ENCODE measurements around the gene NCKAP5L.

Gene NCKAP5L

DNA sequence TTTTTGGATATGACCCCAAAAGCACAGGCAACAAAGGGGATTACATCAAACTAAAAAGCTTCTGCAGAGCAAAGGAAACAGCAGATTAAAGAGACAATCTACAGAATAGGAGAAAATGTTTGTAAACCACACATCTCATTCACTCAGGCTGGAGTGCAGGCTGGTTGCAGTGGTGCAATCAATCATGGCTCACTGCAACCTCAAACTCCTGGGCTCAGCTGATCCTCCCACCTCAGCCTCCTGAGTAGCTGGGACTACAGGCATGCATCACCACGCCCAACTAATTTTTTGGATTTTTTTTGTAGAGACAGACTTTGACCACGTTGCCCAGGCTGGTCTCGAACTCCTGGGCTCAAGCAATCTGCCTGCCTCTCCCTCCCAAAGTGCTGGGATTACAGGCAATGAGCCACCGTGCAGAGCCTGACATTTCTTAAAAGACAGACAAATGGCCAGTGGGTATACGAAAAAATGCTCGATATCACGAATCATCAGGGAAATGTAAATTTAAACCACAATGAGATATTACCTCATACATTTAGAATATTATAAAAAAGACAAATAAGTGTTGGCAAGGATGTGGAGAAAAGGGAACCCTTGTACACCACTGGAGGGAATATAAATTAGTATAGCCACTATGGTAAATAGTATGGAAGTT is 9.8 kb downstream of the NCKAP5L start:
- Histone ChIP-seq H3K4me3 (IDR thresholded peaks at IDR 0.05; ENCODE audit: insufficient read depth, low read depth, low read length) (no peak overlapping the region), H3K27ac (no peak overlapping the region), H3K4me2 (no peak overlapping the region), H3K9ac (no peak overlapping the region), H4K20me1 (ENCODE audit: insufficient read depth) (no peaks in the 10 kb centered on the region), H3K4me1 (ENCODE audit: low read depth, poor library complexity, severe bottlenecking) (no peaks in the 10 kb centered on the region), H3K27me3 (ENCODE audit: insufficient read depth, low read depth) (no peaks in the 10 kb centered on the region), H3K36me3 (ENCODE audit: insufficient read depth) (no peaks in the 10 kb centered on the region), H2AFZ (ENCODE audit: low read depth) (no peak overlapping the region), H3K79me2 (ENCODE audit: insufficient read depth, low read depth) (no peaks in the 10 kb centered on the region)
- TF ChIP-seq, protein P1, sequence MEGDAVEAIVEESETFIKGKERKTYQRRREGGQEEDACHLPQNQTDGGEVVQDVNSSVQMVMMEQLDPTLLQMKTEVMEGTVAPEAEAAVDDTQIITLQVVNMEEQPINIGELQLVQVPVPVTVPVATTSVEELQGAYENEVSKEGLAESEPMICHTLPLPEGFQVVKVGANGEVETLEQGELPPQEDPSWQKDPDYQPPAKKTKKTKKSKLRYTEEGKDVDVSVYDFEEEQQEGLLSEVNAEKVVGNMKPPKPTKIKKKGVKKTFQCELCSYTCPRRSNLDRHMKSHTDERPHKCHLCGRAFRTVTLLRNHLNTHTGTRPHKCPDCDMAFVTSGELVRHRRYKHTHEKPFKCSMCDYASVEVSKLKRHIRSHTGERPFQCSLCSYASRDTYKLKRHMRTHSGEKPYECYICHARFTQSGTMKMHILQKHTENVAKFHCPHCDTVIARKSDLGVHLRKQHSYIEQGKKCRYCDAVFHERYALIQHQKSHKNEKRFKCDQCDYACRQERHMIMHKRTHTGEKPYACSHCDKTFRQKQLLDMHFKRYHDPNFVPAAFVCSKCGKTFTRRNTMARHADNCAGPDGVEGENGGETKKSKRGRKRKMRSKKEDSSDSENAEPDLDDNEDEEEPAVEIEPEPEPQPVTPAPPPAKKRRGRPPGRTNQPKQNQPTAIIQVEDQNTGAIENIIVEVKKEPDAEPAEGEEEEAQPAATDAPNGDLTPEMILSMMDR (conservative IDR thresholded peaks at IDR 0.05; ENCODE audit: low read depth, low read length) = no peak

DNA sequence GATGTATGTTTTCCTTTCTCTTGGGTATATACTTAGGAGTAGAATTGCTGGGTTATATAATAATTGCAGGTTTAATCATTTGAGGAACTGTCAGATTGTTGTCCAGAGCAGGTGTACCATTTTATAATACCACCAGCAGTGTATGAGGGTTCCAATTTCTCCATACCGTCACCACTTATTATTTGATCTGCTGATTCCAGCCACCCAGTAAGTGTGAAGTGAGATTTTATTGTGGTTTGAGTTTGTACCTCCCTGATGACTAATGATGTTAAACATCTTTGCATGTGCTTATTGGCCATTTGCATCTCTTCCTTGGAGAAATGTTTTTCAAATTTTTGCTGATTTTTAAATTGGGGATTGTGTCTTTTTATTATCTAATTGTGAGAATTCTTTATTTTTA is 15.1 kb downstream of the NCKAP5L start:
- Histone ChIP-seq H3K4me3 (IDR thresholded peaks at IDR 0.05; ENCODE audit: insufficient read depth, low read depth, low read length) (no peak overlapping the region), H3K9ac (no peak overlapping the region), H3K4me2 (no peak overlapping the region), H3K27ac (no peak overlapping the region), H3K36me3 (ENCODE audit: insufficient read depth) (no peaks in the 10 kb centered on the region), H3K27me3 (ENCODE audit: insufficient read depth, low read depth) (no peaks in the 10 kb centered on the region; the same call in 1 of the 2 replicates), H3K79me2 (ENCODE audit: insufficient read depth, low read depth) (no peaks in the 10 kb centered on the region), H4K20me1 (ENCODE audit: insufficient read depth) (no peaks in the 10 kb centered on the region), H3K4me1 (ENCODE audit: low read depth, poor library complexity, severe bottlenecking) (no peaks in the 10 kb centered on the region), H2AFZ (ENCODE audit: low read depth) (no peak overlapping the region)
- TF ChIP-seq, protein P1 (conservative IDR thresholded peaks at IDR 0.05; ENCODE audit: low read depth, low read length) = no peak

GRCh38 chr12:49811961-49812401 is 16.2 kb downstream of the NCKAP5L start:
- H3K9ac ChIP-seq = no peak overlapping the region
- TF ChIP-seq, protein P1 (conservative IDR thresholded peaks at IDR 0.05; ENCODE audit: low read depth, low read length) = no peak
- H3K36me3 ChIP-seq (ENCODE audit: insufficient read depth) = no peaks in the 10 kb centered on the region
- no peak overlapping the region for H2AFZ ChIP-seq (ENCODE audit: low read depth)
- H3K4me3 ChIP-seq (IDR thresholded peaks at IDR 0.05; ENCODE audit: insufficient read depth, low read depth, low read length) = no peak overlapping the region
- H3K79me2 ChIP-seq (ENCODE audit: insufficient read depth, low read depth) = no peaks in the 10 kb centered on the region
- no peaks in the 10 kb centered on the region; the same call in 1 of the 2 replicates for H3K27me3 ChIP-seq (ENCODE audit: insufficient read depth, low read depth)
- H4K20me1 ChIP-seq (ENCODE audit: insufficient read depth) = no peaks in the 10 kb centered on the region
- no peak overlapping the region for H3K4me2 ChIP-seq
- H3K4me1 ChIP-seq (ENCODE audit: low read depth, poor library complexity, severe bottlenecking) = no peaks in the 10 kb centered on the region
- no peak overlapping the region for H3K27ac ChIP-seq

- no peaks in the 10 kb centered on the region for H3K79me2 ChIP-seq (ENCODE audit: insufficient read depth, low read depth)
- no peak overlapping the region for H3K27ac ChIP-seq
Measured at GRCh38 chr12:49811136-49811535, 17.1 kb downstream of the NCKAP5L start.

More at GRCh38 chr12:49811136-49811535, 17.1 kb downstream of the NCKAP5L start:
- Histone ChIP-seq H3K4me2 (no peak overlapping the region), H3K9ac (no peak overlapping the region), H2AFZ (ENCODE audit: low read depth) (no peak overlapping the region), H3K27me3 (ENCODE audit: insufficient read depth, low read depth) (no peaks in the 10 kb centered on the region; the same call in 1 of the 2 replicates), H4K20me1 (ENCODE audit: insufficient read depth) (no peaks in the 10 kb centered on the region), H3K4me1 (ENCODE audit: low read depth, poor library complexity, severe bottlenecking) (no peaks in the 10 kb centered on the region), H3K36me3 (ENCODE audit: insufficient read depth) (no peaks in the 10 kb centered on the region), H3K4me3 (IDR thresholded peaks at IDR 0.05; ENCODE audit: insufficient read depth, low read depth, low read length) (no peak overlapping the region)
- TF ChIP-seq, protein P1 (conservative IDR thresholded peaks at IDR 0.05; ENCODE audit: low read depth, low read length) = no peak

Data from KMS-11 (cell line).